NCI-H2081 (cell line): ENCODE data around the gene ARHGEF17.

Experiments used
- DNase-seq, 2 experiments: peaks; one replicate each; lab custom pipeline; 2025; lab: John Stamatoyannopoulos, UW

Gene ARHGEF17

GRCh38 chr11:73380897-73381410, 72.9 kb downstream of the ARHGEF17 start:
- no peak for DNase-seq

GRCh38 chr11:73381589-73381988, 73.5 kb downstream of the ARHGEF17 start:
- no peak for DNase-seq

- DNase-seq, result no peak
Measured at GRCh38 chr11:73382183-73382582, 74.1 kb downstream of the ARHGEF17 start.

- no peak for DNase-seq
Measured at GRCh38 chr11:73382747-73383146, 74.7 kb downstream of the ARHGEF17 start.

- no peak for DNase-seq
Measured at GRCh38 chr11:73383249-73384124, 75.4 kb downstream of the ARHGEF17 start.

GRCh38 chr11:73384125-73384441, 76.0 kb downstream of the ARHGEF17 start:
- no peak for DNase-seq

GRCh38 chr11:73384531-73384871, 76.4 kb downstream of the ARHGEF17 start:
- no peak for DNase-seq

- DNase-seq, result no peak
Measured at GRCh38 chr11:73384872-73385689, 77.0 kb downstream of the ARHGEF17 start.

GRCh38 chr11:73386016-73386415, 77.9 kb downstream of the ARHGEF17 start:
- no peak for DNase-seq

GRCh38 chr11:73386546-73386945, 78.5 kb downstream of the ARHGEF17 start:
- DNase-seq, result no peak

- no peak for DNase-seq
Measured at GRCh38 chr11:73387594-73388264, 79.7 kb downstream of the ARHGEF17 start.

GRCh38 chr11:73388265-73389133, 80.4 kb downstream of the ARHGEF17 start:
- DNase-seq, result peak in 1 of 2 experiments; percentile 11

GRCh38 chr11:73389134-73389525, 81.1 kb downstream of the ARHGEF17 start:
- no peak for DNase-seq

- no peak for DNase-seq
Measured at GRCh38 chr11:73389916-73390315, 81.8 kb downstream of the ARHGEF17 start.

- no peak for DNase-seq
Measured at GRCh38 chr11:73390601-73391565, 82.8 kb downstream of the ARHGEF17 start.

- DNase-seq, result no peak
Measured at GRCh38 chr11:73391665-73392064, 83.6 kb downstream of the ARHGEF17 start.

GRCh38 chr11:73392108-73393010, 84.3 kb downstream of the ARHGEF17 start:
- DNase-seq, result no peak

GRCh38 chr11:73393011-73393380, 84.9 kb downstream of the ARHGEF17 start:
- no peak for DNase-seq
